AG10803 (cell line): ENCODE data around the gene SLC9A9.
A peak's percentile ranks its signal among the peaks of the same experiment; 100 is the strongest.

Experiments used
- DNase-seq: peaks from one replicate; pipeline ENCODE4 v3.0.0; 2010; ENCODE audit warnings: low read depth
- H3K4me3 ChIP-seq: 2 replicates; pipeline ENCODE4 v1.5.1; 2011; ENCODE audit warnings: mild to moderate bottlenecking, low read length, control low read depth
- CTCF ChIP-seq: conservative IDR thresholded peaks from 2 replicates; pipeline ENCODE4 v1.5.1; 2011; ENCODE audit warnings: mild to moderate bottlenecking, low read length, control low read depth, inconsistent platforms

Gene SLC9A9

GRCh38 chr3:143331350-143331749 is 516.9 kb downstream of the SLC9A9 start:
- peak; percentile 32 for DNase-seq
- TF ChIP-seq CTCF = no peak
- no peak overlapping the region for H3K4me3 ChIP-seq

DNA sequence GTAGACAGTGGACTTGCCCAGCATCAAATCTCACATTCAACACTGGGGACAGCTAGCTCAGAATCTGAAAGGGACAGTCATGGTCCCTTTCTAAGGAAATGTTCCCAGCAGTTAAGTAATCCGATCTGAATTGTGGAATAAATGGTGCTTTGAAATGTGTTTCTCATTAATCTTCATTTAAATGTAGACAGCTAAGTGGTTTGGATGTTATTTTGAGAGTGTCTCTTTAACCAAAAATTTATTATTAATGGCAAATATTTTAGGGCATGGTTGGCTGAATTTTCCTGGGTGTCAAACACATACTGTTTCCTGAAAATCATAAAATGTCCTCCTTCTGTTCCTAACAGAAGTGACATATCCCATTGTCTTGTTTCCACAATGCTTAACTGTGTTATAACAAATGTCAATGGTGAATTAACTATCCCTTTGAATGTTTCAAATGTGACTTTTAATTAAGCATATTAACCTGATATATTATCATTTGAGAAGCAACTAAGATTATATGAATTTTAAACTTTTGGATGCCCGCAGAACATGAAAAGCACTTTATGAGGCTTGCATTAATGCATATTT is 517.9 kb downstream of the SLC9A9 start:
- no peak for TF ChIP-seq CTCF
- no peak overlapping the region for H3K4me3 ChIP-seq
- no peak for DNase-seq

DNA sequence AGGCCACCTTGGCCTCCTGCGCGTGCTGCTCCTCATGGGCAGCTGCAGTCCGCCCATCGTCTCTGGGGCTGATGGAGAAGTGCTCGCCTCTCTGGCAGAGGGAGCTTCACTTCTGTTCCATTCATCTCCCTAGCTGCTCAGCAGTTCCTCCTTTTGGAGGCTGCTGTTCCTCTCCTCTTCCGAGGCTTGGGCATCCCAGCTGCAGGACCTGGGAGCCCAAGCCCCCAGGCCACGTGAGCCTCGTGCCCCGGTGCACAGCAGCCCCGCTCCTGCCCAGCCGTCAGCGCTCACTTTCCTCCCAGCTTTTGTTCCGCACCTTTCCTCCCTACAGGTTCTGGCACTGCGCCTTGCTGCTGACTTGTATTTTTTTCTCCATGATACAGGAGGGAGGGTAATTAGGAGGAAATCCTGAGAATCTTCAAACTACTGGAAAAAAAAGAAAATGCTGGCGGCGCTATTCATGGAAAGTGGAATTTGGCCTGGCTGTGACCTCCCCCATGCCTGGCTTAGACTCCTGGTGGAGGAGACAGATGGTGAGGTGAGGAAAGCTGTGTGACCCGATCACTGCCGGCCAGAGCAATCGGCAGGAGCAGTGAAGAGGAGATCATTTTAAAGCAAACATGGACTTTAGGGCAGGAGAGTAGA is 518.6 kb downstream of the SLC9A9 start:
- no peak for DNase-seq
- TF ChIP-seq CTCF = no peak
- no peak overlapping the region for H3K4me3 ChIP-seq

- no peak overlapping the region for H3K4me3 ChIP-seq
- no peak for DNase-seq
- TF ChIP-seq CTCF = no peak
These were observed 519.8 kb downstream of the SLC9A9 start for GRCh38 chr3:143328451-143328850.

- 0 out of 2 replicates have a peak, but pooled peaks have one; percentile 17 for TF ChIP-seq CTCF
- no peak for DNase-seq
- H3K4me3 ChIP-seq = no peak overlapping the region
These were observed 521.1 kb downstream of the SLC9A9 start for GRCh38 chr3:143326983-143327778.

DNA sequence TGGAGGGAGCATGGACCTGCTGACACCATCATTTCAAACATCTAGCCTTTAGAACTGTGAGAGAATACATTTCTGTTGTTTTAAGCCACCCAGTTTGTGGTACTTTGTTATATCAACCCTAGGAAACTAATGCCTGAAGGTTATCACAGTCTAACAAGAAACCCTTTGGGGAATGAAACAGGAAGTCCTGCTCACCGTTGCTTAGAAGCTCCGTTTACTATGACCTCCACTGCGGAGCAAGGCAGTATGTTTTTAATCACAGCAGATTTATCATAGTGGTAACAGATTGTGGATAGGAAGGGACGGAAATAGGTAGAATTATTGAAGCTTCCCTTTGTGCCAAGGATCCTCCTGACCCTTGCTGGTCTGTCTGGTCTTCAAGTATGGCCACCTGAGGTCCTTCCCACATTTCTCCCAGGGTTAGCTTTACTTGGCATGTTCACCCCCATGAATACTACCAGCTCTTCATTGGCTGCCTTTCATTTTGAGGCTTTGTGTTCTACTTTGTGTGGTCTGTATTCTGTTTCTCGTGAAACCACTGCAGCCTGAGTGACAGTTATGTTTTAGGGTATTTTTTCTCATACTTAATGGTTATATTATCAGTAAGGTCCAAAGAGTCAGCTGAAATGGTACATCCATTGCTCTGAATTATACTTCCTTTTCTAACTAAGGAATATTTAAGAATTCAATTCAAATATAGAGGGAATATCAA is 527.1 kb downstream of the SLC9A9 start:
- DNase-seq = no peak
- no peak for TF ChIP-seq CTCF
- H3K4me3 ChIP-seq = no peak overlapping the region
